ENCODE measurements around the gene PRKCH. TPM values are rescaled to one million over a fixed set of nuclear protein-coding genes. Genes with fewer than 3 reads are reported as not detected.

Gene PRKCH
- total RNA-seq, 3 donors from 2014 or later, result 27.0 to 41.3 (median 34.0) TPM

GRCh38 chr14:61342486-61342885 is 21.1 kb downstream of the PRKCH start:
- Histone ChIP-seq H3K36me3 (no peaks in the 10 kb centered on the region), H3K4me3 (no peak overlapping the region), H3K9me3 (no peaks in the 10 kb centered on the region), H3K27me3 (no peaks in the 10 kb centered on the region), H3K27ac (peak overlapping the region; percentile 29 to 80), H3K4me1 (no peaks in the 10 kb centered on the region)
- intact Hi-C loops (cut with DNase I; ENCODE audit: low total_unique reads), result no loop called here
- DNase-seq (ENCODE audit: low spot score in 2 of 2), result peak in 1 of 2 donors; percentile 32
- TF ChIP-seq POLR2AphosphoS5 (IDR thresholded peaks at IDR 0.05) (peak in 1 of 3 donors; percentile 15), POLR2A (IDR thresholded peaks at IDR 0.05) (no peak)

- Histone ChIP-seq H3K36me3 (no peaks in the 10 kb centered on the region), H3K4me3 (no peak overlapping the region), H3K9me3 (no peaks in the 10 kb centered on the region), H3K27ac (peak overlapping the region; percentile 29 to 80), H3K27me3 (no peaks in the 10 kb centered on the region), H3K4me1 (no peaks in the 10 kb centered on the region)
- no peak for TF ChIP-seq CTCF (IDR thresholded peaks at IDR 0.05)
- no peak for TF ChIP-seq POLR2A (IDR thresholded peaks at IDR 0.05)
- no peak for TF ChIP-seq POLR2AphosphoS5 (IDR thresholded peaks at IDR 0.05)
- intact Hi-C loops (cut with DNase I; ENCODE audit: low total_unique reads), result no loop called here
- no peak for DNase-seq (ENCODE audit: low spot score in 2 of 2)
These were observed 21.6 kb downstream of the PRKCH start for GRCh38 chr14:61342932-61343331.

GRCh38 chr14:61343471-61343870 is 22.1 kb downstream of the PRKCH start:
- no peaks in the 10 kb centered on the region for H3K9me3 ChIP-seq
- TF ChIP-seq POLR2AphosphoS5 (IDR thresholded peaks at IDR 0.05) (no peak), POLR2A (IDR thresholded peaks at IDR 0.05) (no peak), CTCF (IDR thresholded peaks at IDR 0.05) (no peak)
- DNase-seq (ENCODE audit: low spot score in 2 of 2), result no peak
- no peak overlapping the region for H3K4me3 ChIP-seq
- no peaks in the 10 kb centered on the region for H3K4me1 ChIP-seq
- H3K27ac ChIP-seq, result peak overlapping the region; percentile 59 to 62
- intact Hi-C loops (cut with DNase I; ENCODE audit: low total_unique reads), result no loop called here
- H3K27me3 ChIP-seq, result no peaks in the 10 kb centered on the region
- no peaks in the 10 kb centered on the region for H3K36me3 ChIP-seq

- no peak for DNase-seq (ENCODE audit: low spot score in 2 of 2)
- Histone ChIP-seq H3K4me3 (no peak overlapping the region), H3K9me3 (no peaks in the 10 kb centered on the region), H3K4me1 (no peaks in the 10 kb centered on the region), H3K27ac (peak overlapping the region; percentile 59 to 62), H3K36me3 (no peaks in the 10 kb centered on the region), H3K27me3 (no peaks in the 10 kb centered on the region)
- intact Hi-C loops (cut with DNase I; ENCODE audit: low total_unique reads), result no loop called here
- no peak for TF ChIP-seq POLR2A (IDR thresholded peaks at IDR 0.05)
- no peak for TF ChIP-seq CTCF (IDR thresholded peaks at IDR 0.05)
- TF ChIP-seq POLR2AphosphoS5 (IDR thresholded peaks at IDR 0.05), result no peak
These were observed 22.6 kb downstream of the PRKCH start for GRCh38 chr14:61343991-61344405.

- Histone ChIP-seq H3K4me3 (no peak overlapping the region), H3K9me3 (no peaks in the 10 kb centered on the region), H3K27me3 (no peaks in the 10 kb centered on the region), H3K27ac (peak overlapping the region; percentile 59 to 62), H3K4me1 (no peaks in the 10 kb centered on the region), H3K36me3 (no peaks in the 10 kb centered on the region)
- TF ChIP-seq CTCF (IDR thresholded peaks at IDR 0.05) (no peak), POLR2A (IDR thresholded peaks at IDR 0.05) (no peak)
- intact Hi-C loops (cut with DNase I; ENCODE audit: low total_unique reads), result no loop called here
- DNase-seq (ENCODE audit: low spot score in 2 of 2), result no peak
These were observed 23.2 kb downstream of the PRKCH start for GRCh38 chr14:61344437-61345150.

Measured in breast epithelium (tissue), 4 donors.